Sigmoid colon (tissue), 7 donors: ENCODE data around the gene MTR. TPM values are rescaled to one million over a fixed set of nuclear protein-coding genes. Genes with fewer than 3 reads are reported as not detected.
A peak's percentile ranks its signal among the peaks of the same experiment; 100 is the strongest.

Experiments used
- DNase-seq: peaks from one replicate; pipeline ENCODE4 v3.0.0-alpha.2; 2019
- H3K27ac ChIP-seq, 4 donors: fragments of 200-600 bp; sonication (generic); one replicate each; pipeline ENCODE4 v1.5.1; 2016 to 2019; ENCODE audit warnings: mild to moderate bottlenecking in 1 of 4
- H3K27me3 ChIP-seq, 3 donors: fragments of 200-600 bp; sonication (generic); one replicate each; pipeline ENCODE4 v1.5.1; 2019; ENCODE audit warnings: mild to moderate bottlenecking in 1 of 3
- H3K36me3 ChIP-seq, 4 donors: fragments of 200-600 bp; sonication (generic); one replicate each; pipeline ENCODE4 v1.5.1; 2016 to 2019
- H3K4me1 ChIP-seq, 4 donors: fragments of 200-600 bp; sonication (generic); one replicate each; pipeline ENCODE4 v1.5.1; 2017 to 2019
- H3K4me3 ChIP-seq, 4 donors: fragments of 200-600 bp; sonication (generic); one replicate each; pipeline ENCODE4 v1.5.1; 2017 to 2019; ENCODE audit warnings: mild to moderate bottlenecking in 2 of 4, moderate library complexity in 1 of 4
- H3K9me3 ChIP-seq, 4 donors: fragments of 200-600 bp in 3 of 4; sonication (generic) in 3 of 4; one replicate each; pipeline versions ENCODE4 v1.5.1 to v1.6.1; 2013 to 2019
- CTCF ChIP-seq, 4 experiments: fragments of 450-650 bp in 3 of 4; fragments of 200-600 bp in 1 of 4; IDR thresholded peaks; one replicate each; pipeline ENCODE4 v1.5.1; 2016 to 2019; ENCODE audit warnings: antibody characterized with exemption in 4 of 4, mild to moderate bottlenecking in 3 of 4, moderate library complexity in 2 of 4
- EP300 ChIP-seq, 4 donors: sonication (generic); formaldehyde crosslinking; IDR thresholded peaks; one replicate each; pipeline ENCODE4 v1.6.1; 2017; ENCODE audit warnings: antibody characterized with exemption in 4 of 4
- POLR2A ChIP-seq, 2 donors: fragments of 450-650 bp; IDR thresholded peaks; one replicate each; pipeline ENCODE4 v1.6.1; 2016; ENCODE audit warnings: antibody characterized with exemption in 2 of 2, mild to moderate bottlenecking in 2 of 2, moderate library complexity in 2 of 2
- POLR2AphosphoS5 ChIP-seq, 4 donors: sonication (generic); formaldehyde crosslinking; IDR thresholded peaks; one replicate each; pipeline ENCODE4 v1.6.1; 2017; ENCODE audit warnings: antibody characterized with exemption in 4 of 4
- WGBS, 2 donors: extraction: QIAGEN DNeasy Blood & Tissue Kit; methylation state at CpG; one replicate each; pipeline ENCODE4 v1.1.7; 2013; 5-methylcytosine and 5-hydroxymethylcytosine counted together
- intact Hi-C: fragments of 100-400 bp; cut with DNase I; formaldehyde crosslinking; loops from one replicate; pipeline ENCODE4 v1.15.1; 2023
- polyA plus RNA-seq, 3 donors: library from polyadenylated mRNA; stranded (reverse); fragments of 200-250 nt; gene quantifications; one replicate each; pipeline ENCODE4 v1.2.3, GENCODE V29; 2013
- total RNA-seq, 4 donors: library from RNA; depleted of rRNA; stranded (reverse); fragments of >200 nt; gene quantifications; one replicate each; pipeline ENCODE4 v1.1.0, GENCODE V29; 2016
- donor health status: healthy with polysubstance abuse.
- donor health status: Bipolar disorder and iron deficiency.
- donor health status: healthy.

MTR gene
- total RNA-seq (10 to 100 TPM; 28.2 to 38.4 (median 30.7) TPM), polyA plus RNA-seq (1 to 10 TPM; 1.2 to 6.8 (median 1.8) TPM)

GRCh38 chr1:236795035-236795756 is at the start of gene MTR:
MTR (plus strand) TSS chr1:236795292; CDS start chr1:236795704, 412 bp downstream.
- TF ChIP-seq EP300 (IDR thresholded peaks at IDR 0.05) (no peak), CTCF (IDR thresholded peaks at IDR 0.05) (no peak), POLR2A (IDR thresholded peaks at IDR 0.05) (peak; percentile 71 to 83), POLR2AphosphoS5 (IDR thresholded peaks at IDR 0.05) (peak; percentile 86 to 95 (median 94))
- Histone ChIP-seq H3K4me3 (peak within 1 kb of the TSS; percentile 62 to 97 (median 73)), H3K9me3 (no peaks in the 10 kb centered on the region), H3K27me3 (no peaks in the 10 kb centered on the region), H3K36me3 (no peaks in the 10 kb centered on the region), H3K4me1 (peaks cover 0 to 34% (median 27%) of the 10 kb centered on the region in 4 donors), H3K27ac (peak within 1 kb of the TSS; percentile 88 to 97 (median 92))
- intact Hi-C loops, result loop anchor here (1.0 to 10.0 kb wide), 4 partner anchors 96 to 510 kb away; partner anchors contain the start of genes ERO1B, HEATR1 and LGALS8
- DNase-seq, result peak; percentile 99
- 0% methylated on average over 67 of the region's 67 CpGs for WGBS, 2 donors

GRCh38 chr1:236746785-236747184 is 48.3 kb upstream of the MTR start:
- intact Hi-C loops, result no loop called here
- H3K4me3 ChIP-seq, result no peak overlapping the region
- H3K36me3 ChIP-seq, result no peaks in the 10 kb centered on the region
- H3K9me3 ChIP-seq, result no peaks in the 10 kb centered on the region
- no peak overlapping the region for H3K27ac ChIP-seq
- WGBS, 2 donors, result 84 to 85% methylated on average over 5 of the region's 5 CpGs
- no peaks in the 10 kb centered on the region for H3K27me3 ChIP-seq
- no peak for TF ChIP-seq EP300 (IDR thresholded peaks at IDR 0.05)
- no peak for TF ChIP-seq POLR2AphosphoS5 (IDR thresholded peaks at IDR 0.05)
- TF ChIP-seq POLR2A (IDR thresholded peaks at IDR 0.05), result no peak
- no peak for TF ChIP-seq CTCF (IDR thresholded peaks at IDR 0.05)
- no peaks in the 10 kb centered on the region for H3K4me1 ChIP-seq
- DNase-seq, result no peak

- Histone ChIP-seq H3K4me3 (no peak overlapping the region), H3K27me3 (no peaks in the 10 kb centered on the region), H3K9me3 (no peaks in the 10 kb centered on the region), H3K36me3 (no peaks in the 10 kb centered on the region), H3K4me1 (no peaks in the 10 kb centered on the region), H3K27ac (no peak overlapping the region)
- no peak for DNase-seq
- TF ChIP-seq POLR2AphosphoS5 (IDR thresholded peaks at IDR 0.05), result no peak
- intact Hi-C loops, result no loop called here
- 83 to 84% methylated on average over 6 of the region's 6 CpGs for WGBS, 2 donors
Measured at GRCh38 chr1:236747311-236747985, 47.6 kb upstream of the MTR start.

- no peak overlapping the region for H3K4me3 ChIP-seq
- no peak for DNase-seq
- no peaks in the 10 kb centered on the region for H3K36me3 ChIP-seq
- TF ChIP-seq CTCF (IDR thresholded peaks at IDR 0.05) (no peak), POLR2AphosphoS5 (IDR thresholded peaks at IDR 0.05) (no peak), EP300 (IDR thresholded peaks at IDR 0.05) (no peak)
- H3K9me3 ChIP-seq, result no peaks in the 10 kb centered on the region
- 67 to 74% methylated on average over 5 of the region's 5 CpGs for WGBS, 2 donors
- intact Hi-C loops, result no loop called here
- no peaks in the 10 kb centered on the region for H3K27me3 ChIP-seq
- H3K4me1 ChIP-seq, result no peaks in the 10 kb centered on the region
- H3K27ac ChIP-seq, result no peak overlapping the region
Measured at GRCh38 chr1:236748268-236748870, 46.7 kb upstream of the MTR start.

GRCh38 chr1:236750928-236751327 is 44.2 kb upstream of the MTR start:
- WGBS, 2 donors, result 67 to 79% methylated on average over 3 of the region's 3 CpGs
- TF ChIP-seq CTCF (IDR thresholded peaks at IDR 0.05) (no peak), EP300 (IDR thresholded peaks at IDR 0.05) (no peak)
- no peaks in the 10 kb centered on the region for H3K4me1 ChIP-seq
- H3K36me3 ChIP-seq, result no peaks in the 10 kb centered on the region
- H3K27ac ChIP-seq, result no peak overlapping the region
- no peak overlapping the region for H3K4me3 ChIP-seq
- H3K27me3 ChIP-seq, result no peaks in the 10 kb centered on the region
- DNase-seq, result no peak
- intact Hi-C loops, result loop anchor here (10.0 kb wide), 1 partner anchor 634 kb away; no protein-coding TSS in a partner anchor
- H3K9me3 ChIP-seq, result no peaks in the 10 kb centered on the region
